Hypothalamus (tissue), 51 donors: Measurements from ENCODE around the gene LCOR.

Experiments
- DNase-seq, 51 donors: peaks; one replicate each; lab custom pipeline; 2025; lab: John Stamatoyannopoulos, UW

Gene LCOR

DNA sequence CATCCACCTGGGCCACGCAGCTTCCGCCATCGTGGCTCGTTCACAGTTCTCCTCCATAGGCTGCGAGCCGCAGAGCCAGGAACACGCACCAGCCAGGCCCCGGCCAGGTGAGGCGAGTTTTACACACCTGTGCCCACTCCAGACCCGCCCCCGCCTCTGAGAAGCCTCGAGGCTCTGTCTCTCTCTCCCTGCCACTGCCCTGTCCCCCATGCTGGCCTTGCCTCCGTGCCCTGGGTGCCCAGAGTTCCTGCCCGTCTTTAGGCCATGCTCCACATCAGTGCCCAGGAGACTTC is 211.4 kb downstream of the LCOR start:
- no peak for DNase-seq
